HepG2 (cell line): ENCODE results near the gene KIF20A. TPM values are rescaled to one million over a fixed set of nuclear protein-coding genes. Genes with fewer than 3 reads are reported as not detected.

ENCODE experiments used
- BCL6 ChIP-seq: IDR thresholded peaks from 2 replicates; pipeline ENCODE4 v1.6.1; 2016; ENCODE audit warnings: missing genetic modification reagents, missing compliant biosample characterization
- EP300 ChIP-seq, 3 experiments: sonication (generic) in 1 of 3; formaldehyde crosslinking in 1 of 3; IDR thresholded peaks; 2 replicates each; pipeline versions ENCODE4 v1.5.1 to v1.6.1; 2011 to 2020; ENCODE audit warnings: low read depth in 2 of 3, low read length in 2 of 3, borderline replicate concordance in 1 of 3, improper control_type of control experiment in 1 of 3, mild to moderate bottlenecking in 1 of 3, missing genetic modification reagents in 1 of 3, moderate library complexity in 1 of 3
- FOXA3 ChIP-seq: IDR thresholded peaks from 2 replicates; pipeline ENCODE4 v1.6.1; 2016; ENCODE audit warnings: missing genetic modification reagents, missing compliant biosample characterization
- KDM5B ChIP-seq: sonication (generic); formaldehyde crosslinking; IDR thresholded peaks from 2 replicates; pipeline ENCODE4 v1.4.0; 2020; ENCODE audit warnings: missing genetic modification reagents, mild to moderate bottlenecking, borderline replicate concordance
- KLF9 ChIP-seq: IDR thresholded peaks from 2 replicates; pipeline ENCODE4 v1.6.1; 2016; ENCODE audit warnings: low read depth
- MAF1 ChIP-seq: sonication (generic); formaldehyde crosslinking; IDR thresholded peaks from 2 replicates; pipeline ENCODE4 v1.5.0; 2020; ENCODE audit warnings: missing genetic modification reagents, borderline replicate concordance
- PRPF4 ChIP-seq: fragments of 200-400 bp; formaldehyde crosslinking; IDR thresholded peaks from 2 replicates; pipeline ENCODE4 v1.6.1; 2016; ENCODE audit warnings: low read length, low read depth; ENCODE audit not compliant: poor library complexity, severe bottlenecking
- RFXANK ChIP-seq: IDR thresholded peaks from 2 replicates; pipeline ENCODE4 v1.6.1; 2016
- THAP11 ChIP-seq: IDR thresholded peaks from 2 replicates; pipeline ENCODE4 v1.6.1; 2016; ENCODE audit warnings: missing biosample characterization, missing genetic modification reagents
- YY1 ChIP-seq: IDR thresholded peaks from 2 replicates; pipeline ENCODE4 v1.6.1; 2011; ENCODE audit warnings: low read length, low read depth, moderate library complexity, mild to moderate bottlenecking; ENCODE audit not compliant: insufficient read depth, insufficient replicate concordance
- ZNF234 ChIP-seq: sonication (generic); formaldehyde crosslinking; conservative IDR thresholded peaks from 2 replicates; pipeline ENCODE4 v1.5.1; 2020; ENCODE audit warnings: mild to moderate bottlenecking, missing genetic modification reagents
- ZNF33B ChIP-seq: sonication (generic); formaldehyde crosslinking; IDR thresholded peaks from 2 replicates; pipeline ENCODE4 v1.5.1; 2020; ENCODE audit warnings: mild to moderate bottlenecking, missing genetic modification reagents
- ZNF383 ChIP-seq: sonication (generic); formaldehyde crosslinking; IDR thresholded peaks from 2 replicates; pipeline ENCODE4 v1.4.0; 2020; ENCODE audit warnings: missing genetic modification reagents, mild to moderate bottlenecking, borderline replicate concordance
- ZNF646 ChIP-seq: sonication (generic); formaldehyde crosslinking; IDR thresholded peaks from 2 replicates; pipeline ENCODE4 v1.9.0; 2021; ENCODE audit warnings: mild to moderate bottlenecking, missing genetic modification reagents
- ZNF652 ChIP-seq: IDR thresholded peaks from 2 replicates; pipeline ENCODE4 v1.6.1; 2016; ENCODE audit warnings: low read depth, borderline replicate concordance
- ZNF788 ChIP-seq: sonication (generic); formaldehyde crosslinking; IDR thresholded peaks from 2 replicates; pipeline ENCODE4 v1.5.0; 2020; ENCODE audit warnings: mild to moderate bottlenecking, missing genetic modification reagents, borderline replicate concordance
- ZZZ3 ChIP-seq: sonication (generic); formaldehyde crosslinking; IDR thresholded peaks from 2 replicates; pipeline ENCODE4 v1.4.0; 2020; ENCODE audit warnings: missing genetic modification reagents, mild to moderate bottlenecking, borderline replicate concordance
- polyA plus RNA-seq, 8 experiments: library from polyadenylated mRNA; depleted of rRNA in 3 of 8; stranded (reverse) in 7 of 8; unstranded in 1 of 8; fragments of >200 nt; fragmentation: Illumina TruSeq in 4 of 8; extraction: Trizol in 4 of 8; gene quantifications; 2 replicates each; pipeline versions ENCODE4 v1.2.1 to v1.2.3, GENCODE V29; 2011 to 2016; ENCODE audit warnings: low read depth in 4 of 8, missing spikeins in 1 of 8, mixed read lengths in 1 of 8; ENCODE audit not compliant: insufficient read depth in 1 of 8
- total RNA-seq, 5 experiments: library from RNA; depleted of rRNA; stranded (reverse); fragments of >200 nt; fragmentation: Illumina TruSeq; extraction: Trizol; gene quantifications; 2 replicates each; pipeline ENCODE4 v1.2.3, GENCODE V29; 2016; ENCODE audit warnings: low read depth in 1 of 5
- TF ChIP-seq, protein P1 (sequence below): sonication (generic); formaldehyde crosslinking; IDR thresholded peaks from 2 replicates; pipeline ENCODE4 v1.5.0; 2020; ENCODE audit warnings: mild to moderate bottlenecking, missing genetic modification reagents, moderate library complexity
- TF ChIP-seq, protein P2 (sequence below): sonication (generic); formaldehyde crosslinking; IDR thresholded peaks from 2 replicates; pipeline ENCODE4 v1.5.0; 2020; ENCODE audit warnings: missing genetic modification reagents

KIF20A gene
- total and polyA plus RNA-seq, 2 of the 13 experiments (the other 11 are each of a cell fraction or from before 2014, with no cell fraction given) = 17.1 to 66.8 TPM

DNA sequence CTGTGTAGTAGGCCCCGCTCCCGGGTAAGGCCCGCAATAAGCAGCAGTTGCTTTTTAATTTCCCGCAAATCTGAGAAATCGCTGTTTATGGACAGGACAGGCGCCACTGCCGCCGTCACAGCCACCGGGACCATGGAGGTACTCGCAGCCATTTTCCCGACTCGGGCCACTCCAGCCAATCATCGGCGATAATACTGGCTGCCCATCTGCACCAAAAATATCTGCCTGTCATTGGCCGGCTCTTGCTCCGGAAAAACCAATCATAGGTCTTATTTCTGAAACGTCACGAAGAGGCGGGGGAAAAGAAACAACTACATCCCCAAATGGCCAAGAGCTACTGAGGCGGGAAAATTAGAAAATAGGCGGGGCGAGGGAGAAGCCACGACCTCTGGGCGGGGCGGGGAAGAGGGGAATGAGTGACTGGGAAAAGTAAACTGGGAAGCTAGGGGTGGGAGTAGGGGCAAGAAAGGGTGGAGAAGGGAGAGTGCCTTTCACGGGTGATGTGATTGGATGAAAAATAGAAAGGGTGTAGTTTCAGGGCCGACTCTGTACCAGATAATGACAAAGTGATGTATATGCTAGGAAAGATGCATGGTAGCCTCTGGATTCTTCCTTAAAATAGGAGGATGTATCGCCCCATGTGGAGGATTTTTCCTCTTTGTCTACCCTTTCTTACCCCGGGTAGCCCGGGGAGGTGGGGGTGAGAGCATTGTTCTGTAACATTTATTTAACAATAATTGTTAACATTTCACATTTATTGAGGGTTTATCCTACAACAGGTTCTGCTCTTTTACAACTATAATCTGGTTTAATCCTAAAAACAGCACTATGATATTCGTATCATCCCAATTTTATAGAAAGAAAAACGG lies 34.5 kb downstream of the KIF20A start, which contains the start of gene CDC23 (continued):
- TF ChIP-seq YY1 (peak; percentile 96), RFXANK (CRISPR knock-in tag) (0 out of 2 replicates have a peak, but pooled peaks have one; percentile 24), FOXA3 (CRISPR knock-in tag) (peak; percentile 67; the same call in 1 of the 2 replicates), ZNF383 (CRISPR knock-in tag) (no peak), ZNF33B (CRISPR knock-in tag) (0 out of 2 replicates have a peak, but pooled peaks have one; percentile 66), ZZZ3 (CRISPR knock-in tag) (no peak), KLF9 (CRISPR knock-in tag) (0 out of 2 replicates have a peak, but pooled peaks have one; percentile 56), MAF1 (CRISPR knock-in tag) (peak; percentile 44; the same call in 1 of the 2 replicates), KDM5B (peak; percentile 42; the same call in 1 of the 2 replicates), BCL6 (CRISPR knock-in tag) (0 out of 2 replicates have a peak, but pooled peaks have one; percentile 13), THAP11 (CRISPR knock-in tag) (peak; percentile 84), ZNF652 (CRISPR knock-in tag) (peak; percentile 81), EP300 (IDR thresholded peaks at IDR 0.05; ENCODE audit: low read depth in 2 of 2, low read length in 2 of 2) (no peak), EP300 (CRISPR knock-in tag; IDR thresholded peaks at IDR 0.05; ENCODE audit: borderline replicate concordance) (no peak), PRPF4 (no peak), ZNF646 (CRISPR knock-in tag) (no peak), ZNF788 (CRISPR knock-in tag) (0 out of 2 replicates have a peak, but pooled peaks have one; percentile 71), ZNF234 (no peak)
- TF ChIP-seq, protein P1, sequence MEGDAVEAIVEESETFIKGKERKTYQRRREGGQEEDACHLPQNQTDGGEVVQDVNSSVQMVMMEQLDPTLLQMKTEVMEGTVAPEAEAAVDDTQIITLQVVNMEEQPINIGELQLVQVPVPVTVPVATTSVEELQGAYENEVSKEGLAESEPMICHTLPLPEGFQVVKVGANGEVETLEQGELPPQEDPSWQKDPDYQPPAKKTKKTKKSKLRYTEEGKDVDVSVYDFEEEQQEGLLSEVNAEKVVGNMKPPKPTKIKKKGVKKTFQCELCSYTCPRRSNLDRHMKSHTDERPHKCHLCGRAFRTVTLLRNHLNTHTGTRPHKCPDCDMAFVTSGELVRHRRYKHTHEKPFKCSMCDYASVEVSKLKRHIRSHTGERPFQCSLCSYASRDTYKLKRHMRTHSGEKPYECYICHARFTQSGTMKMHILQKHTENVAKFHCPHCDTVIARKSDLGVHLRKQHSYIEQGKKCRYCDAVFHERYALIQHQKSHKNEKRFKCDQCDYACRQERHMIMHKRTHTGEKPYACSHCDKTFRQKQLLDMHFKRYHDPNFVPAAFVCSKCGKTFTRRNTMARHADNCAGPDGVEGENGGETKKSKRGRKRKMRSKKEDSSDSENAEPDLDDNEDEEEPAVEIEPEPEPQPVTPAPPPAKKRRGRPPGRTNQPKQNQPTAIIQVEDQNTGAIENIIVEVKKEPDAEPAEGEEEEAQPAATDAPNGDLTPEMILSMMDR = no peak
- TF ChIP-seq, protein P2, sequence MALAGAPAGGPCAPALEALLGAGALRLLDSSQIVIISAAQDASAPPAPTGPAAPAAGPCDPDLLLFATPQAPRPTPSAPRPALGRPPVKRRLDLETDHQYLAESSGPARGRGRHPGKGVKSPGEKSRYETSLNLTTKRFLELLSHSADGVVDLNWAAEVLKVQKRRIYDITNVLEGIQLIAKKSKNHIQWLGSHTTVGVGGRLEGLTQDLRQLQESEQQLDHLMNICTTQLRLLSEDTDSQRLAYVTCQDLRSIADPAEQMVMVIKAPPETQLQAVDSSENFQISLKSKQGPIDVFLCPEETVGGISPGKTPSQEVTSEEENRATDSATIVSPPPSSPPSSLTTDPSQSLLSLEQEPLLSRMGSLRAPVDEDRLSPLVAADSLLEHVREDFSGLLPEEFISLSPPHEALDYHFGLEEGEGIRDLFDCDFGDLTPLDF (CRISPR knock-in tag) = peak; percentile 96
